ENCODE results near the gene EPB41L4A.

EPB41L4A gene

GRCh38 chr5:112306956-112307355 lies 112.1 kb downstream of the EPB41L4A start (continued):
- TF ChIP-seq GLIS1 (tag by site-specific recombination; IDR thresholded peaks at IDR 0.05) = no peak

- TF ChIP-seq ZNF350 (tag by site-specific recombination; IDR thresholded peaks at IDR 0.05) = no peak
- TF ChIP-seq ZNF518A (tag by site-specific recombination; conservative IDR thresholded peaks at IDR 0.05; ENCODE audit: low read depth) = no peak
- TF ChIP-seq ZNF19 (tag by site-specific recombination; IDR thresholded peaks at IDR 0.05; ENCODE audit: low read depth) = no peak
- no peak for TF ChIP-seq ZNF292 (tag by site-specific recombination; IDR thresholded peaks at IDR 0.05; ENCODE audit: borderline replicate concordance, low read depth)
- TF ChIP-seq ZNF10 (tag by site-specific recombination; IDR thresholded peaks at IDR 0.05) = no peak
- no peak for TF ChIP-seq ZNF529 (tag by site-specific recombination; IDR thresholded peaks at IDR 0.05; ENCODE audit: insufficient replicate concordance)
- TF ChIP-seq ZEB2 (tag by site-specific recombination; IDR thresholded peaks at IDR 0.05) = no peak
- no peak for TF ChIP-seq ZNF707 (tag by site-specific recombination; IDR thresholded peaks at IDR 0.05)
- no peak for TF ChIP-seq ZNF341 (tag by site-specific recombination; IDR thresholded peaks at IDR 0.05; ENCODE audit: low read depth)
- no peak for TF ChIP-seq ZNF202 (tag by site-specific recombination; IDR thresholded peaks at IDR 0.05; ENCODE audit: borderline replicate concordance)
- no peak for TF ChIP-seq ZNF792 (tag by site-specific recombination; IDR thresholded peaks at IDR 0.05)
- no peak for TF ChIP-seq ZNF311 (tag by site-specific recombination; IDR thresholded peaks at IDR 0.05; ENCODE audit: borderline replicate concordance)
- POLR2A ChIA-PET = no interaction called here
- CTCF ChIA-PET = interaction anchor here (0.6 kb wide), 1 partner anchor 841 kb away, joined by 3 read pairs; no protein-coding TSS in a partner anchor
- Histone ChIP-seq H3K4me3 (ENCODE audit: low read depth, low read length) (no peak overlapping the region), H3K36me3 (ENCODE audit: control insufficient read depth in 2 of 2, insufficient read depth in 1 of 2, low read length in 2 of 2) (no peaks in the 10 kb centered on the region), H3K9me3 (ENCODE audit: control insufficient read depth, insufficient read depth, low read depth, low read length) (no peaks in the 10 kb centered on the region), H3K4me1 (ENCODE audit: control insufficient read depth, insufficient read depth, low read length) (no peaks in the 10 kb centered on the region), H3K27ac (ENCODE audit: extremely low read depth, low read depth, low read length) (no peak overlapping the region)
These were observed 114.3 kb downstream of the EPB41L4A start for GRCh38 chr5:112304743-112305142.

GRCh38 chr5:112303685-112304084 lies 115.4 kb downstream of the EPB41L4A start:
- no peaks in the 10 kb centered on the region for H3K4me1 ChIP-seq (ENCODE audit: control insufficient read depth, insufficient read depth, low read length)
- H3K9me3 ChIP-seq (ENCODE audit: control insufficient read depth, insufficient read depth, low read depth, low read length) = no peaks in the 10 kb centered on the region
- CTCF ChIA-PET = no interaction called here
- POLR2A ChIA-PET = no interaction called here
- no peak overlapping the region for H3K4me3 ChIP-seq (ENCODE audit: low read depth, low read length)
- no peak overlapping the region for H3K27ac ChIP-seq (ENCODE audit: extremely low read depth, low read depth, low read length)
- H3K36me3 ChIP-seq (ENCODE audit: control insufficient read depth in 2 of 2, insufficient read depth in 1 of 2, low read length in 2 of 2) = no peaks in the 10 kb centered on the region
- no peak for TF ChIP-seq KLF10 (tag by site-specific recombination; IDR thresholded peaks at IDR 0.05)
- TF ChIP-seq ZNF843 (tag by site-specific recombination; IDR thresholded peaks at IDR 0.05) = no peak
- TF ChIP-seq OSR2 (tag by site-specific recombination; IDR thresholded peaks at IDR 0.05) = no peak
- TF ChIP-seq EGR2 (tag by site-specific recombination; IDR thresholded peaks at IDR 0.05; ENCODE audit: low read depth) = no peak
- no peak for TF ChIP-seq ZSCAN23 (tag by site-specific recombination; IDR thresholded peaks at IDR 0.05)
- TF ChIP-seq ZNF580 (tag by site-specific recombination; IDR thresholded peaks at IDR 0.05) = no peak
- TF ChIP-seq ATF2 (tag by site-specific recombination; IDR thresholded peaks at IDR 0.05; ENCODE audit: low read depth) = no peak
- no peak for TF ChIP-seq ZNF398 (tag by site-specific recombination; IDR thresholded peaks at IDR 0.05)
- no peak for TF ChIP-seq ZNF24 (tag by site-specific recombination; IDR thresholded peaks at IDR 0.05)
- no peak for TF ChIP-seq ZNF311 (tag by site-specific recombination; IDR thresholded peaks at IDR 0.05; ENCODE audit: borderline replicate concordance)
- TF ChIP-seq ZSCAN18 (tag by site-specific recombination; IDR thresholded peaks at IDR 0.05) = no peak

Measured in HEK293 (cell line).